Effector CD4-positive, alpha-beta T cell (primary cell): Measurements from ENCODE around the gene HAVCR1.
"Not testable (repeated sequence)": the region's sequence is repeated elsewhere in the genome, so short reads cannot be mapped to it uniquely, and the experiment has no call there.

ENCODE experiments used
- DNase-seq: peaks from one replicate; pipeline ENCODE4 v3.0.0-alpha.2; 2020
- total RNA-seq: gene quantifications from one replicate; lab custom pipeline; 2026; lab: John Stamatoyannopoulos, UW

The HAVCR1 gene
- 13.7 reads per million, percentile 38 among the genes with 10 or more reads in this experiment for total RNA-seq

GRCh38 chr5:157059093-157059539, at the start of gene HAVCR1:
TSS of gene HAVCR1 (minus strand) at chr5:157059116. CDS start at chr5:157057943, 1,173 bp downstream.
- DNase-seq = no peak

DNA sequence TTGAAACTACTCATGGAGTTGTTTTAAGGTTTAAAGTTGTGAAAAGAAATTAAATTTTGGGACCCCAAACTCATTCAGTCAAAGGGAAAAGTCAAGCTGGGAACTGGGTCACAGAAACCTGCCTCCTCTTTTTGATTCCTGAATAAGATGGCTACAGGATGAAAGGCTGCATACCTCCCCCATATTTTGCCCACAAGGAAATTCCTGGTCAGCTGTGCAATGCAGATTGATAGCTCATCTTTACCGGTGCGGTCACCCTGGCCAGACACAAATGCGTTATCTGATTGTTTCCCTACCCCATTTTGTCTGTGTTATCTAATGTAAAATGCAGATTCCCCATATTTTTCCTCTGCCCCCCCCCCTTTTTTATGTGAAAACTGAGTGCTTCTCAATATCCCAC, 48.6 kb upstream of the HAVCR1 start:
- no peak for DNase-seq

- DNase-seq = no peak
Measured at GRCh38 chr5:157106630-157107461, 47.9 kb upstream of the HAVCR1 start.

- no peak for DNase-seq
Measured at GRCh38 chr5:157100140-157100679, 41.3 kb upstream of the HAVCR1 start.

GRCh38 chr5:157088342-157088990, 29.6 kb upstream of the HAVCR1 start:
- no peak for DNase-seq

DNA sequence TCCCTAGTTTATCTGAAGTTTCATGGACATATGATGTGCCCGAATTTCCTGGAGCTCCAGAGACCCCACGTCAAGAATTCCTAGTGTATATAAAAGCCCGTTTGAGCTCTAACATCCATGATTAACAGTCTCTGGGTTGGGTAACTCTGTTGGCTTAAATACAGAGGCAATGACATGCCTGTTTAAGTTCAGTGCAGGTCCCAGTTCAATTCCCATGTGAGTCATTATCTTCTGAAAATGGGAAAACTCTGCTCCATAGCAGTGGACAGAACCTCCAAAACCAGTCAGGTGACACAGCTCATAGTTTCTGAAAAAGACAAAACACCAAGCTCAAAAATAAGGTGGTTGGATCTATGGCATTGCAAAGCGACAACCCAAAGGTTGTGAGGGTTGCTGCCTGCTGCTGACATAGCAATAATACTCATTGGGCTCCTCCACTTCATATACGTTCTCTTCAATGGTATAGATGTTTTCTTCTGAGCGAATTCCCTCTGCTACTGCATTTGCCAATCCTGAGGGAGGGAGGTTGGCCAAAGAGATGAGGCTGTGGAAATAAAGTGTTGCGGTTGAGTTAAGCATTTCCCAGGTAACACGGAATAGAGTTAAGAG, 27.9 kb upstream of the HAVCR1 start:
- DNase-seq = no peak

GRCh38 chr5:157085930-157086329, 27.0 kb upstream of the HAVCR1 start:
- no peak for DNase-seq

DNA sequence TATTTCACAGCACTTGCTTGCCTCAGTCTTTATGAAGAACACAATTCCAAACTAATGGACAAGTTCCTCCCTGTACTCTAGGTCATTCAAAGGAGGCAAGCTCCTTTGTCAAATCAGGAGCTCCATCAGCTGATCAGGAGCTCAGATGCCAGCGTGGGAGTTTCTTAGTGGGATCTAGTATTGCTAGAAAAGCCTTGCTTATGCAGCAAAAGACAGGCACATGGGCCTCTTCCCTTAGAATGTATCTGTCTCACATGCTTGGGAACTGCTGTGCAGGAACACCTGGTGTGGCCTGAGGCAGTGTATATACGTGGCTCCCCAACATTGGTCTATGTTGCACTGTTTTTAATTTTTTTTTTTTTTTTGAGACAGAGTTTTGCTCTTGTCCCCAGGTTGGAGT, 21.4 kb upstream of the HAVCR1 start:
- DNase-seq = no peak

- DNase-seq = no peak
Measured at GRCh38 chr5:157076558-157076957, 17.6 kb upstream of the HAVCR1 start.

DNA sequence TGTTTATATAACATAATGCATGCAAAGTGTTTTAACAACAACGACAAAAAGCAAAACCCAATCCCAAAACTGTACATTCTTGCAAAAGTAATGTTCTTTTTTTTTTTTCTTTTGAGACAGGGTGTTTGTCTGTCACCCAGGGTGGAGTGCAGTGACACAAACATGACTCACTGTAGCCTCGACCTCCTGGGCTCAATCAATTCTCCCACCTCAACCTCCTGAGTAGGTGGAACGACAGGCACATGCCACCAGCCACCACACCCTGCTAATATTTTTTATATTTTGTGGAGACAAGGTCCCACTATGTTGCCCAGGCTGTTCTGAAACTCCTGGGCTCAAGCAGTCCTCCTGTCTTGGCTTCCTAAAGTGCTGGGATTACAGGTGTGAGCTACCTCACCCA, 13.6 kb upstream of the HAVCR1 start:
- DNase-seq = no peak

GRCh38 chr5:157069949-157070348, 11.0 kb upstream of the HAVCR1 start:
- no peak for DNase-seq

DNA sequence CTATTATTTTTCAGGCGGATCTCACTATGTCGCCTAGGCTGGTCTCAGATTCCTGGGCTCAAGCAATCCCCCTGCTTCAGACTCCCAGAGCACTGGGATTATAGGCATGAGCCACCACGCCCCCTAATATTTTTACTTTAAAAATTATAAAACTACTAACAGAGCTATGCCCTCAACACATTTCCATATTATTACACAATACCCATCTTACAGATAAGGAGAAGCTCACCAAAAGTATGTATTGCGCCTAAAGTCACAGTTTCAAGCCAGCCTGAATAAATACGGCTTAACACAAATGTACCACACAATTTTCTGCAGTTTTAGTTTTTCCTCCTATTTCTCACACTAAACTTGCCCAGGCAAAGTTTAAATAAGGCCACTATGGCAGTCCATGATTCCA, 9.9 kb upstream of the HAVCR1 start:
- DNase-seq = no peak

DNA sequence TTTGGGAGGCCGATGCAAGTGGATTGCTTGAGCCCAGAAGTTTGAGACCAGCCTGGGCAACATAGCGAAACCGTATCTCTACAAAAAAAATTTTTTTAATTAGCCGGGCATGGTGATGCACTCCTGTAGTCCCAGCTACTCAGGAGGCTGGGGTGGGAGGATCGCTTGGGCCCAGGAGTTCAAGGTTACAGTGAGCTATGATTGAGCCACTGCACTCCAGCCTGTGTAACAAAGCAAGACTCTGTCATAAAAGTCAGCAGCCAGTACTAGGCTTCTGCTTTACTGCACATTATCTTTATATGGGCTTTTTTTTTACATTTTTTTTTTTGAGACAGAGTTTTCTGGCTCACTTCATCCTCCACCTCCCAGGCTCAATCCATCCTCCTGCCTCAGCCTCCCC, 9.4 kb upstream of the HAVCR1 start:
- no peak for DNase-seq

DNA sequence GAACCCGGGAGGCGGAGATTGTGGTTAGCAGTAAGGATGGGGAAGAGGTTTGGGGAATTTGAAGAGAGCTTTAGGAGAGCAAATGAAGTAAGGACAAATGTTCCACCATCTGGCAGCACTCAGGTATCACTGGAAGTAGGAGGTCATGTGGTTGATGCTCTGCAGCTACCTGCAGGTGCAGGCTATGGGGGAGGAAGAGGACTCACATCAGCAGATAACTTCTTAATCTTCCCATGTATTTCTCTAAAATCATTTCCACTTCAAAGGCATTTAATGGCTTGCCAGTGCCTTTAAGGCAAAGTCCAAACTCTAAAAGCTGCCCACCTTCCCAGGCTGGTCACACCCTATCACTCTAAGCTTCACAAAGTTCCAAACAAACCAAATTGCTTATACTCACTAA, 8.1 kb upstream of the HAVCR1 start:
- no peak for DNase-seq

GRCh38 chr5:157066080-157066479, 7.2 kb upstream of the HAVCR1 start:
- DNase-seq = no peak

- DNase-seq = no peak
Measured at GRCh38 chr5:157063776-157064430, 5.0 kb upstream of the HAVCR1 start.

DNA sequence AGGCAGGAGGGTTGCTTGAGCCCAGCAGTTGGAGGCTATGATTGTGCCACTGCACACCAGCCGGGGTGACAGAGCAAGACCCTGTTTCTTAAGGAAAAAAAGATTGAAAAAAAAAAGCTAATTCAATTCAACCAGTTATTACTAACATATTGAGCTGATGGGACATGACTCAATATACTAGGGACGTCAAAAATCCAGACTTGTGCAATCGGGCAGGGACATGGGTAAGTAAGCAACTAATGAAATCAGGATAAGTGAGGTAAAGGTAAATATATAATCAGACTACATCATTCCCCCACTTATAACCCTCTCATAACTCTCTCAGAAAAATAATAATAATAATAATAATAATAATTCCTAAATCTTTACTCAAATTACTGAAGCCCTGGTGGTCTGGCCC, 975 bp upstream of the HAVCR1 start:
- no peak for DNase-seq

- DNase-seq = no peak
Measured at GRCh38 chr5:157057459-157058370, 1.2 kb downstream of the HAVCR1 start.

GRCh38 chr5:157056848-157057247, 2.1 kb downstream of the HAVCR1 start:
- DNase-seq = not testable (repeated sequence)

GRCh38 chr5:157051604-157052245, 7.2 kb downstream of the HAVCR1 start:
- no peak for DNase-seq

DNA sequence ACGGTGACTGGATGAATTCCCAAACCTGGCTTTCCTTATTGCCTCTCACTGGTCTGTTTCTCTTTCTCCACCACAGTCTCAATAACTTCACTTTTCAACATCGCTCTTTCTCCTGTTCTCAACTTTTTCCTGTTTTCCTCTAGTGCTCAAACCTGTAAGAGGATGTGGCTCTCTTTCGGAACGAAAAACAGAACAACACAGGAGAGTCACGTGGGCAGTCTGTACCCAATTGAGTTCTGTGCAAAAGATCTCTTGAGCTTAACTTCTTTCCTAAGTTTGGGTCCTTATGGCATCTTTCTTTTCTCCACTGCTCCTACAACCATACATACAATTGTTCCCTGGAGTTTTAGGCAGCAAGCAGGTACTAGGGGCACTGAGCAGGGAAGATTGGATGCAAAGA, 8.9 kb downstream of the HAVCR1 start:
- no peak for DNase-seq
